Stimulated activated CD8-positive, alpha-beta memory T cell treated with anti-CD3 and anti-CD28 coated beads, Interleukin-12 subunit alpha, Interleukin-12 subunit beta, amount 100 ng/mL, for 4 hours (primary cell): Measurements from ENCODE around the gene MFNG.
A peak's percentile ranks its signal among the peaks of the same experiment; 100 is the strongest.
"Not testable (repeated sequence)": the region's sequence is repeated elsewhere in the genome, so short reads cannot be mapped to it uniquely, and the experiment has no call there.

Source experiments
- DNase-seq: peaks from one replicate; pipeline ENCODE4 v3.0.0-alpha.2; 2020; ENCODE audit warnings: low read depth

MFNG gene

GRCh38 chr22:37486224-37486845 lies at the start of gene MFNG:
MFNG (minus strand) TSS chr22:37486384; CDS start chr22:37486177, 207 bp downstream.
- DNase-seq = peak; percentile 63

- DNase-seq = no peak
Measured at GRCh38 chr22:37535159-37535558, 49.0 kb upstream of the MFNG start.

- DNase-seq = no peak
Measured at GRCh38 chr22:37534445-37534844, 48.3 kb upstream of the MFNG start.

GRCh38 chr22:37533995-37534394 lies 47.8 kb upstream of the MFNG start:
- no peak for DNase-seq

GRCh38 chr22:37529652-37530345 lies 43.6 kb upstream of the MFNG start:
- DNase-seq = no peak

GRCh38 chr22:37527952-37528351 lies 41.8 kb upstream of the MFNG start:
- not testable (repeated sequence) for DNase-seq

GRCh38 chr22:37527081-37527752 lies 41.0 kb upstream of the MFNG start:
- DNase-seq = not testable (repeated sequence)

- DNase-seq = no peak
Measured at GRCh38 chr22:37526376-37526775, 40.2 kb upstream of the MFNG start.

- DNase-seq = no peak
Measured at GRCh38 chr22:37525746-37526350, 39.7 kb upstream of the MFNG start.

- DNase-seq = no peak
Measured at GRCh38 chr22:37525073-37525745, 39.0 kb upstream of the MFNG start.

GRCh38 chr22:37522482-37522881 lies 36.3 kb upstream of the MFNG start:
- no peak for DNase-seq

GRCh38 chr22:37521236-37521739 lies 35.1 kb upstream of the MFNG start:
- DNase-seq = no peak

- DNase-seq = no peak
Measured at GRCh38 chr22:37520776-37521191, 34.6 kb upstream of the MFNG start.

- DNase-seq = no peak
Measured at GRCh38 chr22:37519268-37520195, 33.3 kb upstream of the MFNG start, which contains the start of gene CARD10. CARD10 (minus strand) TSS chr22:37519415; CDS start chr22:37519200, 215 bp downstream.

GRCh38 chr22:37518509-37519267 lies 32.5 kb upstream of the MFNG start:
- no peak for DNase-seq

- no peak for DNase-seq
Measured at GRCh38 chr22:37517826-37518450, 31.8 kb upstream of the MFNG start.

GRCh38 chr22:37516456-37516855 lies 30.3 kb upstream of the MFNG start:
- DNase-seq = no peak

GRCh38 chr22:37515901-37516300 lies 29.7 kb upstream of the MFNG start:
- DNase-seq = no peak

GRCh38 chr22:37514526-37515051 lies 28.4 kb upstream of the MFNG start:
- no peak for DNase-seq
